Activated naive CD4-positive, alpha-beta T cell treated with anti-CD3 and anti-CD28 coated beads, Interleukin-2, amount 10 ng/mL, durations not matched to agents 7 days and 5 days (primary cell): ENCODE results near the gene RSPRY1.

Experiments
- CTCF ChIA-PET: fragments of 350-600 bp; sonication (Branson Sonifier 250); formaldehyde crosslinking; loops from one replicate; lab custom pipeline; 2021; ENCODE audit warnings: antibody characterized with exemption; lab: Charles Lee
- DNase-seq: peaks from one replicate; pipeline ENCODE4 v3.0.0-alpha.2; 2020
- H3K27ac Mint-ChIP-seq: one replicate; pipeline ENCODE4 v1.8.0; 2021; ENCODE audit warnings: mild to moderate bottlenecking, moderate library complexity, mixed read lengths
- H3K27me3 Mint-ChIP-seq: one replicate; pipeline ENCODE4 v1.8.0; 2021; ENCODE audit warnings: mild to moderate bottlenecking, mixed read lengths
- H3K36me3 Mint-ChIP-seq: one replicate; pipeline ENCODE4 v1.8.0; 2021; ENCODE audit warnings: mixed read lengths
- H3K4me1 Mint-ChIP-seq: one replicate; pipeline ENCODE4 v1.8.0; 2021; ENCODE audit warnings: mixed read lengths
- H3K4me3 Mint-ChIP-seq: one replicate; pipeline ENCODE4 v1.8.0; 2021; ENCODE audit warnings: mild to moderate bottlenecking, moderate library complexity, mixed read lengths
- H3K9me3 Mint-ChIP-seq: one replicate; pipeline ENCODE4 v1.8.0; 2021; ENCODE audit warnings: mixed read lengths

RSPRY1 gene

DNA sequence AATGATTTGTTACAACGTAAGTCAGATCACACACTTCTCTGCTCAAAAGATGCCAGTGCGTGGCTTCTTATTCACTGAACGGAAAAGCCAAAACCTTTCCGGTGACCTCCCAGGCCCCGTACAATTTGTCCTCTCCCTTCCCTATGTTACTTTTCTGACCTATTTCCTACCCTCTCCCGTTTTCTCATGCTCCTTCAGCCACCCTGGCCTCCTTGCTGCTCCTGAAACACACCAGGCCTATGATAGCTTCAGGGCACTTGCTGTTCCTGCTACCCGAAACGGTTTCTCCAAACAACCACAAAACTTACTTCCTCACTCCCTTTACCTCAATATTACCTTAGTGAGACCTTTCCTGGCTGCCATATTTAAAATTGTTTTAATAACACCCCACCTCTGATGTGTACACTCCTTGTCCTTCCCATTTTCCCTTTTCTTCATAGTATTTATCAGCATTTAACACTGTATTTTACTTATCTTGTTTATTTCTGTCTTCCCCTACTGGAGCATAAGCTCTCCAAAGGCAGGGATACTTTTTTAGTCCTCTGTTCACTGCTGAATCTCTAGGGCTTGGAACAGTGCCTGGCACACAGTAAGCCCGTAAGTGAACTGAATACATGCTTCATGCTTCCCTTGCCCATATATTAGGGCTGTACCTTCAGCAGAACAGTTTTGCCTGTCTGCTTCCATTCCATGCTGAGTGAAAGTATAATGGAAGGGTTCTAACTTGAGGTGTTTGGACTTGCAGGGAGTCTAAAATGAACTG is 48.0 kb downstream of the RSPRY1 start:
- Mint-ChIP-seq H3K27me3 (no peaks in the 10 kb centered on the region), H3K27ac (no peak overlapping the region), H3K36me3 (peaks cover 48% of the 10 kb centered on the region), H3K4me1 (peaks cover 12% of the 10 kb centered on the region), H3K4me3 (no peak overlapping the region), H3K9me3 (no peaks in the 10 kb centered on the region)
- CTCF ChIA-PET: no interaction called here
- no peak for DNase-seq

DNA sequence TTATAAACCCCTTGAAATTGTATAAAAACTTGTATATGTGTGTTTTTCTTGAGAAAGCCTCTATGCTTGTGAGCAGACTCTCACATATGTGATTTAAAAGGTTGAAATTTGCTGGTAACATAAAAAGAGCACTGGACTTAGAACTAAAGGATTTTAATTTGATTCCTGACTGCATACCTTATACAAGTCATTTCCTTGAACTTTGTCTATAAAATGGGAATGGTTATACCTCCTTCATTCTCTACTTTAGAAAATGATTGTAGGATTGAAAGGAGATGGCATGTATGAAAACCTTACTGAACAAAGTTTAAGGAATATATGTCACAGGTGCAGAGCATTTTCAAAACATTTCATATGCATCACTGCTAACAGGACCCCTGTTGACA is 48.6 kb downstream of the RSPRY1 start:
- H3K27me3 Mint-ChIP-seq: no peaks in the 10 kb centered on the region
- H3K36me3 Mint-ChIP-seq: peaks cover 52% of the 10 kb centered on the region
- no peaks in the 10 kb centered on the region for H3K9me3 Mint-ChIP-seq
- no peak overlapping the region for H3K4me3 Mint-ChIP-seq
- DNase-seq: no peak
- H3K4me1 Mint-ChIP-seq: peaks cover 12% of the 10 kb centered on the region
- CTCF ChIA-PET: no interaction called here
- no peak overlapping the region for H3K27ac Mint-ChIP-seq

DNA sequence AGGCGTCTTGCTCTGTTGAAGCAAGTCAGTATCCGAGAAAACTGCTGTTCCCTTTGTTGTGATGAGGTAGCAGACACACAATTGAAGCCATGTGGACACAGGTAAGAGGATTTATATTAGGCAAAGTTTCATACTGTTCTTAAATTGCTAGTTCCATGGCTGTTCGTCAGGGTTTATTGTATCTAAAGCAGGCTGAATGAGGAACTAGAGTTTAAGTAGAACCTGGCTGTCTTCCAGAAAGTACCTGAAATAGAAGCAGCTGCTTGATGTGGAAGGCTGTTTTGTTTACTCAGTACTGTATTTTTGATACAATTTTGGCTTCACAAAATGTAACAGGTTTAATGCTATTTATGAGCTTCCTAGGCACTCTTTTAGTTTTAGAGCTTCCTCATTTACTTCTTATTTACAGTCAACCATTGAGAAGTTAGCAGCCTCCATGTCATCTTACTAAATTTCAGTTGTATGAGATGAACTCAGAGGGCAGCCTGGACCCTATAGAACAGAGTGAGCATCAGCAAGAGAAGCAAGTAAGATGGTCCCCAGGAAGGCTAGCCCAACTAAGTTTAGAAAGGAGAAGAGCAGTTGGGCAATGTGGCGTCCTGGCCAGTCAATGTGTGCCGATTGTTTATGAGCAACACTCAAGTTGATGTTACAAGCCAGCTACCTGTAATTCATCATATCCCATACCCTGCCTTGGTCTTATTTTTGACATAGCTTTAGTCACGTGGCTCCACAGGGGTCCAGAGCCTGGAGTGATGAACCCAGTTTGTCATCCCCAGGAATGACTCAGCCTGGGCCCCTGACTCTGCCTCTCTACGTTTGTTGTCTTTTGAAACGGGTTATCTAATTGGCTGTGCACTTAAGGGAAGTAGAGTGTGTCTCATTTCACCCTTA is 49.2 kb downstream of the RSPRY1 start:
- no peaks in the 10 kb centered on the region for H3K9me3 Mint-ChIP-seq
- H3K36me3 Mint-ChIP-seq: peaks cover 48% of the 10 kb centered on the region
- H3K4me1 Mint-ChIP-seq: peaks cover 12% of the 10 kb centered on the region
- no peak overlapping the region for H3K4me3 Mint-ChIP-seq
- CTCF ChIA-PET: interaction anchor here (0.6 to 1.2 kb wide), 4 partner anchors 9 to 424 kb away, joined by 3 to 5 read pairs (median 4); no protein-coding TSS in a partner anchor
- H3K27me3 Mint-ChIP-seq: no peaks in the 10 kb centered on the region
- H3K27ac Mint-ChIP-seq: no peak overlapping the region
- DNase-seq: no peak

GRCh38 chr16:57236022-57236350 is 49.9 kb downstream of the RSPRY1 start:
- Mint-ChIP-seq H3K27me3 (no peaks in the 10 kb centered on the region), H3K4me3 (no peak overlapping the region), H3K27ac (no peak overlapping the region), H3K9me3 (no peaks in the 10 kb centered on the region), H3K4me1 (peaks cover 12% of the 10 kb centered on the region), H3K36me3 (peaks cover 44% of the 10 kb centered on the region)
- CTCF ChIA-PET: interaction anchor here (0.8 to 1.2 kb wide), 3 partner anchors 8 to 206 kb away, joined by 3 to 5 read pairs (median 4); no protein-coding TSS in a partner anchor
- no peak for DNase-seq

GRCh38 chr16:57238682-57239081 is 52.6 kb downstream of the RSPRY1 start:
- DNase-seq: no peak
- CTCF ChIA-PET: no interaction called here
- Mint-ChIP-seq H3K27me3 (no peaks in the 10 kb centered on the region), H3K36me3 (peaks cover 38% of the 10 kb centered on the region), H3K9me3 (no peaks in the 10 kb centered on the region), H3K4me3 (no peak overlapping the region), H3K4me1 (peaks cover 15% of the 10 kb centered on the region), H3K27ac (no peak overlapping the region)

- H3K36me3 Mint-ChIP-seq: peaks cover 33% of the 10 kb centered on the region
- no peak for DNase-seq
- H3K27ac Mint-ChIP-seq: no peak overlapping the region
- CTCF ChIA-PET: no interaction called here
- H3K4me3 Mint-ChIP-seq: no peak overlapping the region
- peaks cover 18% of the 10 kb centered on the region for H3K4me1 Mint-ChIP-seq
- no peaks in the 10 kb centered on the region for H3K27me3 Mint-ChIP-seq
- no peaks in the 10 kb centered on the region for H3K9me3 Mint-ChIP-seq
Measured at GRCh38 chr16:57239107-57239506, 53.0 kb downstream of the RSPRY1 start.

DNA sequence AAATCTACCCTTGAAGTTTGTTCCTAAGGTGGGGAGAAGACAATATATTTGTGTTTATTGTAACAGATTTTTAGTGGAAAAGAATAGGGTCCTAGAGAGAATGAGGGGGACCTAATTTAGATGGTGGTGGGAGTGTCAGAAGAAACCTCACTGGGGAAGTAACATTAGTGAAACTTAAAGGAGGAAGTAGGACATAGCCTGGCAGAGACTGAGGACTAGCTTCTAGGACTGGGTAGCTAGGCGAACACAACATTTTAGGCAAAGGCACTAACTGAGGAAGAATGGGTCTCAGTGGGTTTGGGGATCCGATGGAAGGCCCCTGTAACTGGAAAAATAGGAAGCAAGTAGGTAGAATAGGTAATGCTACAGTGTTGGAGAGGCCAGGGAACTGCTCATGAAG is 54.7 kb downstream of the RSPRY1 start:
- Mint-ChIP-seq H3K27ac (no peak overlapping the region), H3K4me1 (peaks cover 24% of the 10 kb centered on the region), H3K4me3 (no peak overlapping the region), H3K27me3 (no peaks in the 10 kb centered on the region), H3K36me3 (peaks cover 20% of the 10 kb centered on the region), H3K9me3 (no peaks in the 10 kb centered on the region)
- CTCF ChIA-PET: interaction anchor here (1.5 kb wide), 1 partner anchor 178 kb away, joined by 4 read pairs; no protein-coding TSS in a partner anchor
- no peak for DNase-seq

DNA sequence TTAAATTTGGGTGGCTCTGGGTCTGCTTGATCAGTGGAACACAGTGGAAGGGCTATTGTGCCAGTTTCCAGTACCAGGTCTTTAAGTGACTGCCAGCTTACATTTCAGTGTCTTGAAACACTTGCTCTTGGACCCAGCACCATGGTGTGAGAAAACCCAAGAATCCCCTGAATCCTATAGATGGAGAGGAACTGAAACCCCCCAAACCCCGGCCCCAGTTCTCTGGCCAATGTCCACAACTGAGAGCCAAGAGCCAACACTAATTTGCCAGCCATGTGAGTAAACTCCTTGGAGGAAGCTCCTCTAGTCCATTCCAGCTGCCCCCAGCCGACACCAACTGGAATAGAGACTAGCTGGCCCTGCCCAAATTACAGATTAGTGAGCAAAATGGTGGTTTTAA is 56.5 kb downstream of the RSPRY1 start:
- Mint-ChIP-seq H3K4me1 (peaks cover 25% of the 10 kb centered on the region), H3K27ac (no peak overlapping the region), H3K36me3 (peaks cover 19% of the 10 kb centered on the region), H3K9me3 (no peaks in the 10 kb centered on the region), H3K27me3 (no peaks in the 10 kb centered on the region), H3K4me3 (no peak overlapping the region)
- CTCF ChIA-PET: no interaction called here
- DNase-seq: no peak

- Mint-ChIP-seq H3K36me3 (peaks cover 18% of the 10 kb centered on the region), H3K4me3 (peak overlapping the region; percentile 75), H3K9me3 (no peaks in the 10 kb centered on the region), H3K27me3 (no peaks in the 10 kb centered on the region), H3K27ac (peak overlapping the region; percentile 73), H3K4me1 (peaks cover 25% of the 10 kb centered on the region)
- DNase-seq: no peak
- CTCF ChIA-PET: interaction anchor here (1.0 kb wide), 1 partner anchor 9 kb away, joined by 4 read pairs; no protein-coding TSS in a partner anchor
Measured at GRCh38 chr16:57244463-57244766, 58.3 kb downstream of the RSPRY1 start.

DNA sequence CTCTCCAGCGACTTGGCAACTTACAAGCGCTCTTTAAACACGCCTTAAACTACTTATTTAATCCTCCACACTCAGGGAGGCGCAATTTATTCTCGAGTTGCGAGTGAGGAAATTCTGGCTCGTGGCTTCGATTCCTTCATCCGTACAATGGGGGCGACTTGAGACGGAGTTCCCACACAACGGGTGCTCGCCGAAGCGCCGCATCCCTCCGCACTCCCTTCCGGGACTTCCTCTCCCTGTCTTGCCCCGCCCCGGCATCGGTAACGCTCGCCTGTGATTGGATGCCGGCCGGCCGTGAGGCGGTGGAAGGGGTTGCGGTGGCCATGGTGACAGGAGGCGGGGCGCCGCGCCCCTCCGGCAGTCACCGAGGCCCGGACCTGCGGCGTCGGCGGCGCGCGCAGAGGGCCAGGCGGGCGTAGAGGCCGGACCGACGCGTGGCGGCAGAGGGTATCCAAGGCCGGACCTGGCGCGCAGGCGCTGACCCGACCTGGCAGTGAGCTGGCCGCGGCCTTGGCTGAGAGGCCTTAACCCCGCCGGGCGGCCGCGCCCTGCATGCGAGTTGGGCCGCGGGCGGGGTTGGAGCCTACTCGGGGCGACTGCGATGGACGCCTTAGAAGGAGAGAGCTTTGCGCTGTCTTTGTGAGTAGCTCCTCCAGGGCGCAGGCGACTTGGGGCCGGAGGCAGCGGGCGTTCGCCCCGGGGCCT is 58.8 kb downstream of the RSPRY1 start, which contains the start of gene ARL2BP:
Gene ARL2BP, plus strand, starts transcription at position 493 of the 705 bp plus-strand sequence. Its CDS starts 109 bp downstream, at position 602.
- Mint-ChIP-seq H3K36me3 (peaks cover 21% of the 10 kb centered on the region), H3K4me1 (peaks cover 25% of the 10 kb centered on the region), H3K27me3 (no peaks in the 10 kb centered on the region), H3K27ac (peak within 1 kb of the TSS; percentile 73), H3K4me3 (peak within 1 kb of the TSS; percentile 75), H3K9me3 (no peaks in the 10 kb centered on the region)
- CTCF ChIA-PET: interaction anchor here (1.0 to 1.6 kb wide), 3 partner anchors 9 to 174 kb away, joined by 3 to 4 read pairs (median 3); no protein-coding TSS in a partner anchor
- peak; percentile 99 for DNase-seq

DNA sequence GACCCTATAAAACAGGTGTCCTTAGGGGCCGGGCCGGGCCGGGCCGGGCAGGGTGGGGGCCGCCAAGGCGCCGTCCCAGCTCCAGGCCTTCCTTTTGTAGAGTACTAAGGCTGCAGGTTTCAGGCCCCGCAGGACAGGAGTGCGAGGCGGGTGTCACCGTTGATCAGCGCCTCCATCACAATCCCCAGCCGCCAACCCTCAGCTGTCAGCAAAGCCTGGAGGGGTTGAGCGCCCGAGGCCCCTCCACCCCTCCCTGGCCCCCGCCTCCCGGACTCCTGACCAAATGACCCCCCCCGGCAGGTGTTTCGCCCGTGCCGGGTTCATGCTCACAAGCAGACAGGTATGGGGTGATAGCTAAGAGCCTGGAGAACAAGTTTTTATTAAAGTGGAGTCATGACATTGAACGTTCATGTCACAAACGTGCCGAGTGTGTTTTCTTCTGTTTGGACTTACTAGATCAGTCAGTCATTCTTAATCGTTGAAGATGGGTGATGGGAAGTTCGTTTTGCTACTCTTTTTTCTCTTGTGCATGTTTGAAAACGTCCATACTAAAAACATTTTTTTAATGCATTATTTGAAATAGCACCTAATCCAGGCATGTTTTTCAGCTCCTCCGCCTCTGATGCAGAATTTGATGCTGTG is 59.5 kb downstream of the RSPRY1 start:
- peak overlapping the region; percentile 20 for H3K27ac Mint-ChIP-seq
- CTCF ChIA-PET: interaction anchor here (1.4 to 1.6 kb wide), 2 partner anchors 171 to 173 kb away, joined by 3 read pairs; no protein-coding TSS in a partner anchor

DNA sequence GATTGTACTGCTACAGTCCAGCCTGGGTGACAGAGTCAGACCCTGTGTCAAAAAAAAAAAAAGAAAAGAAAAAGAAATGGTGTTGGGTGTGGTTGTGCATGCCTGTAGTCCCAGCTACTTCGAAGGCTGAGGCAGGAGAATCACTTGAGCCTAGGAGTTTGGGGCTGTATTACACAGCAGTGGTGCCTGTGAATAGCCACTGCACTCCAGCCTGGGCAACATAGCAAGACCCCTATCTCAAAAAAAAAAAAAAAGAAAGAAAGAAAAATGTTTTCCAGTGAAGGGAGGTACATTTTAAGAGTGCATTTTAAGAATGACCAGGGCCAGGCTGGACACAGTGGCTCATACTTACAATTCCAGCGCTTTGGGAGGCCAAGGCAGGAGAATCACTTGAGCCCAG is 65.2 kb downstream of the RSPRY1 start:
- H3K27ac Mint-ChIP-seq: no peak overlapping the region
- no peak for DNase-seq
- peaks cover 38% of the 10 kb centered on the region for H3K36me3 Mint-ChIP-seq
- CTCF ChIA-PET: no interaction called here
- peaks cover 3% of the 10 kb centered on the region for H3K4me1 Mint-ChIP-seq
- no peak overlapping the region for H3K4me3 Mint-ChIP-seq
- no peaks in the 10 kb centered on the region for H3K27me3 Mint-ChIP-seq
- H3K9me3 Mint-ChIP-seq: peaks cover 6% of the 10 kb centered on the region

More for the DNA sequence above, 59.5 kb downstream of the RSPRY1 start:
- Mint-ChIP-seq H3K36me3 (peaks cover 24% of the 10 kb centered on the region), H3K4me3 (peak overlapping the region; percentile 75), H3K4me1 (peaks cover 25% of the 10 kb centered on the region), H3K9me3 (no peaks in the 10 kb centered on the region), H3K27me3 (no peaks in the 10 kb centered on the region)
- DNase-seq: peak; percentile 50

DNA sequence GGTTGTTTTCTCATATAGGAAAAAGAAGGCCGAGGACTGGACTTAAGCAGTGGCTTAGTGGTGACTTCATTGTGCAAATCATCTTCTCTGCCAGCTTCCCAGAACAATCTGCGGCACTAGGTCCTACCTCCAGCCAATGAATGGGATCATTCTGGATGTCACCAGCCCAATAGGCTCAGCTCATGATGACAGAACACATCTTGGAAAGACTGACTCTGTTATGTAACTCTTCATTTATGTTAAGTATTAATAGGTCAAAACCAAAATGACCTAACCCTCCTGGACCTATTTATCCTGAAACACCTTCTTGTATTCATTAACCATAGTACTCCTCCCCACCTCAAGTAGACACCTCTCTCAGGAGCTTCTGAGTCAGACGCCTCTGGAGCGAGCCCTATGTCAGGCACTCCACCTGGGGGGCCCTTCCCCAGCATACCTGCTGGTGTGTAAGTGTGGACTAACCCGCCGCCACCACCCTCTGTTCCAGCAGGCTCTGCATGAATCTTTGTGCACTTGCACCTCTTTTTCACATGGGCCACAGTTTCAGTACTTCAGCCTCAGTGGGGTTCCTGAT is 66.1 kb downstream of the RSPRY1 start:
- H3K27me3 Mint-ChIP-seq: no peaks in the 10 kb centered on the region
- H3K9me3 Mint-ChIP-seq: peaks cover 6% of the 10 kb centered on the region
- no peak overlapping the region for H3K4me3 Mint-ChIP-seq
- no peak overlapping the region for H3K27ac Mint-ChIP-seq
- H3K36me3 Mint-ChIP-seq: peaks cover 38% of the 10 kb centered on the region
- H3K4me1 Mint-ChIP-seq: no peaks in the 10 kb centered on the region
- CTCF ChIA-PET: no interaction called here
- DNase-seq: no peak
